ENCODE data around the gene PHTF1. TPM values are rescaled to one million over a fixed set of nuclear protein-coding genes. Genes with fewer than 3 reads are reported as not detected.
"Not testable (repeated sequence)": the region's sequence is repeated elsewhere in the genome, so short reads cannot be mapped to it uniquely, and the experiment has no call there.

PHTF1 gene
- total RNA-seq, 4 donors from 2014 or later: 3.6 to 9.5 (median 5.9) TPM

DNA sequence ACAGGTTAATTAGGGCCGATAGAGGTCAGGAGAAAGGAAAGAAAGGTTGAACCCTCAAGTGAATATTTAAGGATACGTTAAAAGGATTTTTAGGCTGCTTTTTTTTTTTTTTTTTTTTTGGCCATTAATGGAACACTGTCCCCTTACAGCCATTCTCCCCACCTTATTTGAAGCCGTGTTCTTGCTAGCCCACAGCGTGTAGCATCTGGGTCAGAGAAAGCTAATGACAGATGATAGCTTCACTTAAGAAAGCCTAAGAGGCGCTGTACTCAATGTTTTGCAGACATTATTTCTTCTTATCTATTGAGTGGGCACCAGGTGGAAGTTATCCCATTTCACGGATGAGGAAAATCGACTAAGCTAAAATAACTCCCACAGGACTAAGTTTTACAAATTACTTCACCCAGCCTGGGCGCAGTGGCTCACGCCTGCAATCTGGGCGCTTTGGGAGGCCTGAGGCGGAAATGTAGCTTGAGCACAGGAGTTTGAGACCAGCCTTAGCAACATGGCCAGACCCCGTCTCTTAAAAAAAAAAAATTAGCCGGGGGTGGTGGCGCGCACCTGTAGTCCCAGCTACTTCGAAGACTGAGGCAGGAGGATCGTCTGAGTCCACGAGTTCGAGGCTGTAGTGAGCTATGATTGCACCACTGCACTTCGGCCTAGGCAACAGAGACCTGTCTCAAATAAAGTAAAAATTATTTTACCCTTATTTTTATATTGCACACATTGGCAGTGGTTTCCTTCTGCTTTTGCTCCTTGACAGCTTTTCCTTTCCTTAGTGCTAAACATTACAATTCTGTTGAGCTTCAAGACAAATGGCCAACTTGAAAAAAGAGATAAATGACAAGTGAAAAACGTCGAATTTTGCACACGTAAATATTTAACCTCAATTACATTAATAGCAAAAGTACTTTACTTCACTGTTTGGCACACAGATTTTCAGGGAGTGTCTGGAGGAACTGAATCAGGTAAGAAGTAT is 1.1 kb upstream of the PHTF1 start:
- intact Hi-C loops (cut with DNase I): no loop called here
- Histone ChIP-seq H3K27ac (peak overlapping the region; percentile 85 to 96 (median 90)), H3K4me3 (peak overlapping the region; percentile 76 to 96 (median 92)), H3K27me3 (no peaks in the 10 kb centered on the region), H3K36me3 (peaks cover 0 to 25% (median 0%) of the 10 kb centered on the region in 3 donors), H3K4me1 (peaks cover 0 to 37% (median 3%) of the 10 kb centered on the region in 3 donors), H3K9me3 (no peaks in the 10 kb centered on the region)
- TF ChIP-seq POLR2A (IDR thresholded peaks at IDR 0.05): no peak
- TF ChIP-seq, protein P1, sequence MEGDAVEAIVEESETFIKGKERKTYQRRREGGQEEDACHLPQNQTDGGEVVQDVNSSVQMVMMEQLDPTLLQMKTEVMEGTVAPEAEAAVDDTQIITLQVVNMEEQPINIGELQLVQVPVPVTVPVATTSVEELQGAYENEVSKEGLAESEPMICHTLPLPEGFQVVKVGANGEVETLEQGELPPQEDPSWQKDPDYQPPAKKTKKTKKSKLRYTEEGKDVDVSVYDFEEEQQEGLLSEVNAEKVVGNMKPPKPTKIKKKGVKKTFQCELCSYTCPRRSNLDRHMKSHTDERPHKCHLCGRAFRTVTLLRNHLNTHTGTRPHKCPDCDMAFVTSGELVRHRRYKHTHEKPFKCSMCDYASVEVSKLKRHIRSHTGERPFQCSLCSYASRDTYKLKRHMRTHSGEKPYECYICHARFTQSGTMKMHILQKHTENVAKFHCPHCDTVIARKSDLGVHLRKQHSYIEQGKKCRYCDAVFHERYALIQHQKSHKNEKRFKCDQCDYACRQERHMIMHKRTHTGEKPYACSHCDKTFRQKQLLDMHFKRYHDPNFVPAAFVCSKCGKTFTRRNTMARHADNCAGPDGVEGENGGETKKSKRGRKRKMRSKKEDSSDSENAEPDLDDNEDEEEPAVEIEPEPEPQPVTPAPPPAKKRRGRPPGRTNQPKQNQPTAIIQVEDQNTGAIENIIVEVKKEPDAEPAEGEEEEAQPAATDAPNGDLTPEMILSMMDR (IDR thresholded peaks at IDR 0.05): no peak
- no peak for DNase-seq
- WGBS, 2 donors: 66 to 72% methylated on average over 22 to 23 of the region's 23 CpGs

DNA sequence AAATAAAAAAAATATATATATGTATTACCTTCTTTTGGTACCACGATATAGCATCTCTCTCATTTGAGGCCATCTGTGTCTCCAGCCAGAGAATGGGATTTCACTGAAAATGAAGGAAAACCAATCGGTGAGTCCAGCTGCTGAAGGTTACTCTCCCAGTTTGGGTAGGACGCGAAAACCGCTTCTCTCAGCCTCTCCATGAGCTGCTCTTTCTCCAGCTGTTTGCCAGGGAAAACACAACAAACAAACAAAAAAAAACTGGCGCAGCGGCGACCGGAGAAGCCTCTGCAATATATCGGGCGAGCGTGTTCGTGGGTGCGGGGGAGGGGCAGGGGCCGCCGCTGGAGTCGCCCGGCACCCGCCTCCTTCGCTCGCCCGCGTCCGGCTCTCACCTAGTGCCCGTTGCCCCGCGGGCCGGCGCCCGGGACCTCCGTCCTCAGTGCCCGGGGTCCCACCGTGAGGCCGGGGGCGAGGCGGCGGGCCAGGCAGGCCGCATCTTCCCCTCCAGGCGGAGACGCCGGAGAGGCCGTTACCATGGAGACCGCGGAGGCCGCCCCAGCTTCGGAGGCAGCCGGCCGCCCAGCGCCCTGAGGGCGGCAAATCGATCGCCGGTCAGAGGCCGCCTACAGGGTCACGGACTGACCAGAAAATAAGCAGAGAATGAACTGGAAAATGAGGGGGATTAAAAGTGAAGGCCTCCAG is 504 bp downstream of the PHTF1 start:
- intact Hi-C loops (cut with DNase I): no loop called here
- peaks cover 0 to 14% (median 0%) of the 10 kb centered on the region in 3 donors for H3K36me3 ChIP-seq
- H3K4me3 ChIP-seq: peak overlapping the region; percentile 76 to 96 (median 92)
- WGBS, 2 donors: 0 to 1% methylated on average over 9 to 26 of the region's 55 CpGs
- no peaks in the 10 kb centered on the region for H3K9me3 ChIP-seq
- DNase-seq: no peak
- TF ChIP-seq POLR2A (IDR thresholded peaks at IDR 0.05): no peak
- TF ChIP-seq, protein P1 (IDR thresholded peaks at IDR 0.05): no peak
- H3K4me1 ChIP-seq: peaks cover 0 to 37% (median 3%) of the 10 kb centered on the region in 3 donors
- H3K27me3 ChIP-seq: no peaks in the 10 kb centered on the region
- peak overlapping the region; percentile 85 to 96 (median 90) for H3K27ac ChIP-seq

DNA sequence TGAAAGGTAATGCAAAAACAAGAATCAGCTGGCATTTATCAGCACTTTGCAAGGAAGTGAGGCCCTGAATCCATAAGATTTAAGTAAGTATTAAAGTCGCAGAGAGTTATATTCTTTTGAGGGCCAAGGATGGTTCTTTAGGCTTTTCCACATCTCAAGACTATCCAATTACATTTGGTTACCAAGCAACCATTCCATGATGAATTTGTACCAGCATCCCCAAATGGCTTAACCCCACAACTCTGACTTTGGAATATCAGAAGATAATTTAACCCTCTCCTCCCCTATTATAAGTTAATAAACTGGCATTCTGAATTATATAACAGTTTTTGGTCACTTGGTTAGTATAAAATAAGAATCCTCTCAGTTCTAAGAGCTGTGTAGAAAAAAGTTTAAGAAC is 2.8 kb downstream of the PHTF1 start:
- peaks cover 0 to 10% (median 0%) of the 10 kb centered on the region in 3 donors for H3K36me3 ChIP-seq
- H3K9me3 ChIP-seq: no peaks in the 10 kb centered on the region
- H3K27me3 ChIP-seq: no peaks in the 10 kb centered on the region
- WGBS, 2 donors: 71 to 86% methylated on average over 1 of the region's 1 CpG
- no peak for DNase-seq
- H3K4me3 ChIP-seq: no peak overlapping the region
- intact Hi-C loops (cut with DNase I): no loop called here
- H3K4me1 ChIP-seq: peaks cover 0 to 37% (median 3%) of the 10 kb centered on the region in 3 donors
- TF ChIP-seq, protein P1 (IDR thresholded peaks at IDR 0.05): no peak
- no peak for TF ChIP-seq POLR2A (IDR thresholded peaks at IDR 0.05)
- no peak overlapping the region for H3K27ac ChIP-seq

GRCh38 chr1:113753333-113753732 is 6.0 kb downstream of the PHTF1 start:
- H3K27ac ChIP-seq; H3K27me3 ChIP-seq; H3K9me3 ChIP-seq; H3K4me3 ChIP-seq; intact Hi-C loops (cut with DNase I); DNase-seq: not testable (repeated sequence)
- H3K4me1 ChIP-seq: peaks cover 0 to 24% (median 0%) of the 10 kb centered on the region in 3 donors
- 88 to 95% methylated on average over 6 of the region's 6 CpGs for WGBS, 2 donors
- H3K36me3 ChIP-seq: peaks cover 0 to 14% (median 0%) of the 10 kb centered on the region in 3 donors

- intact Hi-C loops (cut with DNase I): no loop called here
- Histone ChIP-seq H3K4me1 (peaks cover 0 to 6% (median 0%) of the 10 kb centered on the region in 3 donors), H3K27ac (no peak overlapping the region), H3K4me3 (no peak overlapping the region), H3K36me3 (peaks cover 0 to 14% (median 0%) of the 10 kb centered on the region in 3 donors), H3K9me3 (no peaks in the 10 kb centered on the region), H3K27me3 (no peaks in the 10 kb centered on the region)
- TF ChIP-seq POLR2A (IDR thresholded peaks at IDR 0.05): no peak
- TF ChIP-seq, protein P1 (IDR thresholded peaks at IDR 0.05): no peak
- DNase-seq: no peak
- WGBS, 2 donors: 67 to 81% methylated on average over 1 of the region's 1 CpG
These were observed 7.8 kb downstream of the PHTF1 start for GRCh38 chr1:113751516-113751915.
